Mammary epithelial cell (primary cell): Measurements from ENCODE around the gene TRIM67.

ENCODE experiments used
- CTCF ChIP-seq, 2 donors: IDR thresholded peaks in 1 of 2; conservative IDR thresholded peaks in 1 of 2; 2 replicates each; pipeline ENCODE4 v1.5.1; 2011 to 2012; ENCODE audit warnings: inconsistent platforms in 2 of 2, low read length in 2 of 2, mild to moderate bottlenecking in 2 of 2, control low read depth in 1 of 2, low read depth in 1 of 2; ENCODE audit not compliant: insufficient read depth in 1 of 2; ENCODE audit errors: extremely low read depth in 1 of 2
- EZH2 ChIP-seq: IDR thresholded peaks from 2 replicates; pipeline ENCODE4 v1.6.1; 2012; ENCODE audit warnings: low read length, inconsistent platforms, borderline replicate concordance

GRCh38 chr1:231260351-231260750 lies 98.5 kb downstream of the TRIM67 start:
- TF ChIP-seq CTCF (conservative IDR thresholded peaks at IDR 0.05 in 1 of 2, IDR thresholded peaks at IDR 0.05 in 1 of 2; ENCODE audit: extremely low read depth in 1 of 2, insufficient read depth in 1 of 2, low read depth in 1 of 2, low read length in 2 of 2) (no peak), EZH2 (no peak)
